Smooth muscle cell (in vitro differentiated cells): ENCODE results near the gene SLC39A3. TPM values are rescaled to one million over a fixed set of nuclear protein-coding genes. Genes with fewer than 3 reads are reported as not detected.

ENCODE experiments used
- DNase-seq: peaks from one replicate; lab custom pipeline; 2025; ENCODE audit not compliant: unreplicated experiment; lab: John Stamatoyannopoulos, UW
- H2AFZ ChIP-seq: fragments of 200-600 bp; sonication (generic); 2 replicates; pipeline ENCODE4 v1.6.0; 2016; ENCODE audit warnings: antibody characterized with exemption, low read depth, mild to moderate bottlenecking
- H3F3A ChIP-seq: fragments of 200-600 bp; sonication (generic); 2 replicates; pipeline ENCODE4 v1.6.0; 2017; ENCODE audit warnings: antibody characterized with exemption, low read depth
- H3K27ac ChIP-seq: fragments of 200-600 bp; sonication (generic); 2 replicates; pipeline ENCODE4 v1.5.1; 2016; ENCODE audit warnings: low read depth, mild to moderate bottlenecking
- H3K27me3 ChIP-seq: fragments of 200-600 bp; sonication (generic); 2 replicates; pipeline ENCODE4 v1.6.1; 2016; ENCODE audit warnings: low read depth, mild to moderate bottlenecking
- H3K36me3 ChIP-seq: fragments of 200-600 bp; sonication (generic); 2 replicates; pipeline ENCODE4 v1.5.1; 2016; ENCODE audit warnings: low read depth
- H3K4me1 ChIP-seq: fragments of 200-600 bp; sonication (generic); 2 replicates; pipeline ENCODE4 v1.5.1; 2016; ENCODE audit warnings: low read depth
- H3K4me2 ChIP-seq: fragments of 200-600 bp; sonication (generic); 2 replicates; pipeline ENCODE4 v1.6.0; 2016; ENCODE audit warnings: mild to moderate bottlenecking
- H3K4me3 ChIP-seq: fragments of 200-600 bp; sonication (generic); 2 replicates; pipeline ENCODE4 v1.5.1; 2016; ENCODE audit warnings: mild to moderate bottlenecking
- H3K79me2 ChIP-seq: fragments of 200-600 bp; sonication (generic); 2 replicates; pipeline ENCODE4 v1.6.0; 2016; ENCODE audit warnings: low read depth, mild to moderate bottlenecking
- H3K9ac ChIP-seq: fragments of 200-600 bp; sonication (generic); 2 replicates; pipeline ENCODE4 v1.6.0; 2016; ENCODE audit warnings: low read depth
- H3K9me3 ChIP-seq: fragments of 200-600 bp; sonication (generic); replicated peaks from 2 replicates; pipeline ENCODE4 v1.5.1; 2016; ENCODE audit warnings: low read depth
- H4K20me1 ChIP-seq: fragments of 200-600 bp; sonication (generic); 2 replicates; pipeline ENCODE4 v1.6.0; 2016; ENCODE audit warnings: low read depth
- WGBS: methylation state at CpG from one replicate; pipeline ENCODE4 v1.1.7; 2016; ENCODE audit warnings: low lambda C conversion rate; 5-methylcytosine and 5-hydroxymethylcytosine counted together
- polyA plus RNA-seq: library from polyadenylated mRNA; unstranded; fragments of >200 nt; fragmentation: Nextera tagmentation; extraction: Ambion mirVana; gene quantifications from 2 replicates; pipeline ENCODE4 v1.2.1, GENCODE V29; 2016
- total RNA-seq: library from RNA; depleted of rRNA; stranded (reverse); fragments of >200 nt; gene quantifications from 2 replicates; pipeline ENCODE4 v1.2.3, GENCODE V29; 2014
- TF ChIP-seq, protein P1 (sequence below): fragments of 200-600 bp; sonication (generic); IDR thresholded peaks from 2 replicates; pipeline ENCODE4 v1.5.1; 2017; ENCODE audit warnings: borderline replicate concordance, mild to moderate bottlenecking, antibody characterized with exemption; ENCODE audit not compliant: insufficient read depth, poor library complexity, severe bottlenecking

Gene SLC39A3
- total and polyA plus RNA-seq, 2 experiments from 2014 or later = 24.2 to 46.1 TPM

- TF ChIP-seq, protein P1, sequence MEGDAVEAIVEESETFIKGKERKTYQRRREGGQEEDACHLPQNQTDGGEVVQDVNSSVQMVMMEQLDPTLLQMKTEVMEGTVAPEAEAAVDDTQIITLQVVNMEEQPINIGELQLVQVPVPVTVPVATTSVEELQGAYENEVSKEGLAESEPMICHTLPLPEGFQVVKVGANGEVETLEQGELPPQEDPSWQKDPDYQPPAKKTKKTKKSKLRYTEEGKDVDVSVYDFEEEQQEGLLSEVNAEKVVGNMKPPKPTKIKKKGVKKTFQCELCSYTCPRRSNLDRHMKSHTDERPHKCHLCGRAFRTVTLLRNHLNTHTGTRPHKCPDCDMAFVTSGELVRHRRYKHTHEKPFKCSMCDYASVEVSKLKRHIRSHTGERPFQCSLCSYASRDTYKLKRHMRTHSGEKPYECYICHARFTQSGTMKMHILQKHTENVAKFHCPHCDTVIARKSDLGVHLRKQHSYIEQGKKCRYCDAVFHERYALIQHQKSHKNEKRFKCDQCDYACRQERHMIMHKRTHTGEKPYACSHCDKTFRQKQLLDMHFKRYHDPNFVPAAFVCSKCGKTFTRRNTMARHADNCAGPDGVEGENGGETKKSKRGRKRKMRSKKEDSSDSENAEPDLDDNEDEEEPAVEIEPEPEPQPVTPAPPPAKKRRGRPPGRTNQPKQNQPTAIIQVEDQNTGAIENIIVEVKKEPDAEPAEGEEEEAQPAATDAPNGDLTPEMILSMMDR = no peak
- H3K4me3 ChIP-seq = no peak overlapping the region
- no peak overlapping the region for H2AFZ ChIP-seq
- peaks cover 19% of the 10 kb centered on the region for H4K20me1 ChIP-seq
- no peaks in the 10 kb centered on the region for H3K4me1 ChIP-seq
- no peaks in the 10 kb centered on the region for H3K36me3 ChIP-seq
- H3K27ac ChIP-seq = no peak overlapping the region
- H3K79me2 ChIP-seq = peaks cover 5% of the 10 kb centered on the region
- no peak for DNase-seq
- H3F3A ChIP-seq = no peaks in the 10 kb centered on the region
- H3K4me2 ChIP-seq = no peak overlapping the region
- 97% methylated on average over 22 of the region's 23 CpGs for WGBS
- no peaks in the 10 kb centered on the region for H3K27me3 ChIP-seq
- H3K9me3 ChIP-seq = no peaks in the 10 kb centered on the region
- H3K9ac ChIP-seq = no peak overlapping the region
These were observed 23.1 kb upstream of the SLC39A3 start for GRCh38 chr19:2762783-2763496.

DNA sequence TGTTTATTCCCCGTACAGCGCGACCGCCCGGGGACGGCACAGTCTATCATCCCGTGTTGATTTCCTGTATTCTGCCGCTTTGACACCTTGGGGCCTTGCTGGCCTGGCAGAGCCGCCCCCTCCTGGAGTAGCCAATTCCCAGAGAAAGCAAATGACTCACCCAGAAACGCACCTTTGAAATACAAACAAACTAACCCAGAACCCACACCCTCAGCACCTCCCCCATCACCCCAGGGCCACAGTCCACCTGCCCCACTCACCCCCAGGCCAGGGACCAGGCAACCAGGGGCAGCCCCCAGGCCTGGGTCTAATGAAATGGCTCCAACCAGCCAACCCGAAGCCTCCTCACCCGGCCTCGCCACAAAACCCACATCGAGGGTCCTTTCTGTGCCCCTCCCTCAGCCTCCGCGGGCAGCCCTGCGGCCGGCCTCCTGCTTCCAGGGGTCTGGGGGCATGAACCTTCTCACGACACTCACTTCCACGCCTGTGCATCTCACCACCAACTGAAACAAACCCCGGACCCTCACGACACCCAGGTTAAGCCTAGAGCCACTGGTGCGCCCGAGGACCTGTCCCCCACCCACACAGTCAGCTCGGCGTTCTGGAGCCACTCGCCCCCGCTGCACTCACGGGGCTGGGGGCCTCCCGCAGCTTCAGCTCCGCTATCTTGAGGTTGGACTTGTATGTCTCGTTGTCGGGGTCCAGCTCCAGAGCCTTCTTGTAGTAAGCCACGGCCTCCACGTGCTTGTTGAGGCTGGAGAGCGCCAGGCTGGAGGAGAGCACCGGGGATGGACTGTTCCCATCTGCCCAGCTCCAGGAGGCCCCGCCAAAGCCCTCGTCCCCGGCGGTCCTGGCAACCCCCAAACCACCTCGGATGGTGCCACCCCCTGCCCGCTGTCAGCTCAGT is 22.3 kb upstream of the SLC39A3 start:
- Histone ChIP-seq H3K9me3 (no peaks in the 10 kb centered on the region), H4K20me1 (peaks cover 14% of the 10 kb centered on the region), H3K79me2 (no peaks in the 10 kb centered on the region), H3K36me3 (no peaks in the 10 kb centered on the region), H2AFZ (no peak overlapping the region), H3K27me3 (no peaks in the 10 kb centered on the region), H3K4me1 (no peaks in the 10 kb centered on the region), H3K4me2 (no peak overlapping the region), H3K27ac (no peak overlapping the region), H3K9ac (no peak overlapping the region), H3K4me3 (no peak overlapping the region), H3F3A (no peaks in the 10 kb centered on the region)
- TF ChIP-seq, protein P1 = no peak
- no peak for DNase-seq
- WGBS = 95% methylated on average over 41 of the region's 43 CpGs

- Histone ChIP-seq H3K36me3 (no peaks in the 10 kb centered on the region), H3K4me1 (no peaks in the 10 kb centered on the region), H3F3A (no peaks in the 10 kb centered on the region), H4K20me1 (peaks cover 6% of the 10 kb centered on the region), H2AFZ (no peak overlapping the region), H3K27me3 (no peaks in the 10 kb centered on the region), H3K9ac (no peak overlapping the region), H3K4me2 (no peak overlapping the region), H3K27ac (no peak overlapping the region), H3K4me3 (no peak overlapping the region), H3K79me2 (no peaks in the 10 kb centered on the region), H3K9me3 (no peaks in the 10 kb centered on the region)
- DNase-seq = no peak
- TF ChIP-seq, protein P1 = no peak
- 98% methylated on average over 16 of the region's 16 CpGs for WGBS
These were observed 21.5 kb upstream of the SLC39A3 start for GRCh38 chr19:2761309-2761677.
